ENCODE data around the gene CWC25.

The CWC25 gene

GRCh38 chr17:38777641-38778250, 47.4 kb downstream of the CWC25 start:
- TF ChIP-seq, protein P1, sequence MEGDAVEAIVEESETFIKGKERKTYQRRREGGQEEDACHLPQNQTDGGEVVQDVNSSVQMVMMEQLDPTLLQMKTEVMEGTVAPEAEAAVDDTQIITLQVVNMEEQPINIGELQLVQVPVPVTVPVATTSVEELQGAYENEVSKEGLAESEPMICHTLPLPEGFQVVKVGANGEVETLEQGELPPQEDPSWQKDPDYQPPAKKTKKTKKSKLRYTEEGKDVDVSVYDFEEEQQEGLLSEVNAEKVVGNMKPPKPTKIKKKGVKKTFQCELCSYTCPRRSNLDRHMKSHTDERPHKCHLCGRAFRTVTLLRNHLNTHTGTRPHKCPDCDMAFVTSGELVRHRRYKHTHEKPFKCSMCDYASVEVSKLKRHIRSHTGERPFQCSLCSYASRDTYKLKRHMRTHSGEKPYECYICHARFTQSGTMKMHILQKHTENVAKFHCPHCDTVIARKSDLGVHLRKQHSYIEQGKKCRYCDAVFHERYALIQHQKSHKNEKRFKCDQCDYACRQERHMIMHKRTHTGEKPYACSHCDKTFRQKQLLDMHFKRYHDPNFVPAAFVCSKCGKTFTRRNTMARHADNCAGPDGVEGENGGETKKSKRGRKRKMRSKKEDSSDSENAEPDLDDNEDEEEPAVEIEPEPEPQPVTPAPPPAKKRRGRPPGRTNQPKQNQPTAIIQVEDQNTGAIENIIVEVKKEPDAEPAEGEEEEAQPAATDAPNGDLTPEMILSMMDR (IDR thresholded peaks at IDR 0.05): no peak
- H3K27ac ChIP-seq: no peak overlapping the region
- H3K4me3 ChIP-seq: no peak overlapping the region
- no peak for DNase-seq (ENCODE audit: low spot score)

DNA sequence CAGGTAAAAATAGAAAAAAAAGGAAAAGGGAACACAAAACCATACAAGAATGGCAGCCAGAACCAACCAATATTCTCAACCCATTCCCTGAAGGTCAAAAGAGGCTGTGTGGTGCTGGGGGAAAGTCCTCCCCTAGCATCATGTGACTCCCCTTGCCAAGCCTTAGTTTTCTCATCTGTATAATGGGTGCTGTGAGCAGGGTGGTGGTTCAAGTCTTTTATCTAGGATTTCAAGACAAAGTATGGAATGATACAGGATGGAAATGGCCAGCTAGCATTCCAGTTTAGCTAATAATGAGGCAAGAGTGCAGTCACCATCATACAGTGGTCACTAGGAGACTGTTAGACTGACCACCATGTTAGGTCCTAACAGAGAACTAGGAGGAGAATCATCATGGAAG, 51.9 kb downstream of the CWC25 start:
- TF ChIP-seq, protein P1 (IDR thresholded peaks at IDR 0.05): no peak
- no peak overlapping the region for H3K4me3 ChIP-seq
- DNase-seq (ENCODE audit: low spot score): no peak
- no peak overlapping the region for H3K27ac ChIP-seq

DNA sequence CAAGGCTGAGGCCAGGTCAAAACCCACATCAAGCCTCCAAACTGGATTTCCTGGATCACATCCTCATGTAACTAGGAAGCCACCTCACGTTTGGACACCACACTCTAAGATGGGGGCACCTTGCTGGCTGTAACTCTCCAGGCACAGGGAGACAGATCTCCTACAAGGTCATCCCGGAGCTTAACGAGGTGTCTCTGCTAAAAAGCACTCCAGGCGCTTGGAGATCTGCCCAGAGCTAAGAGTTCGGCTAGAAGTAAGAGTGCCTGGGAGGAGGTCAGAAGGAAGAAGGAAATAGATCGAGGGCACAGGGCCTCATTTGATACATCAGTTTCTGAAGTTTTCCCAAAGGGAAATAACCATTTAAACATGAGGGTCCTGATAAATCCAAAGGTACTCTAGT, 56.7 kb downstream of the CWC25 start:
- H3K27ac ChIP-seq: no peak overlapping the region
- no peak for DNase-seq (ENCODE audit: low spot score)
- no peak overlapping the region for H3K4me3 ChIP-seq
- TF ChIP-seq, protein P1 (IDR thresholded peaks at IDR 0.05): no peak

- TF ChIP-seq, protein P1 (IDR thresholded peaks at IDR 0.05): no peak
- H3K4me3 ChIP-seq: no peak overlapping the region
- DNase-seq (ENCODE audit: low spot score): no peak
- no peak overlapping the region for H3K27ac ChIP-seq
Measured at GRCh38 chr17:38766341-38766740, 58.8 kb downstream of the CWC25 start.

GRCh38 chr17:38762231-38762630, 62.9 kb downstream of the CWC25 start:
- no peak overlapping the region for H3K27ac ChIP-seq
- no peak overlapping the region for H3K4me3 ChIP-seq
- TF ChIP-seq, protein P1 (IDR thresholded peaks at IDR 0.05): no peak
- DNase-seq (ENCODE audit: low spot score): no peak

DNA sequence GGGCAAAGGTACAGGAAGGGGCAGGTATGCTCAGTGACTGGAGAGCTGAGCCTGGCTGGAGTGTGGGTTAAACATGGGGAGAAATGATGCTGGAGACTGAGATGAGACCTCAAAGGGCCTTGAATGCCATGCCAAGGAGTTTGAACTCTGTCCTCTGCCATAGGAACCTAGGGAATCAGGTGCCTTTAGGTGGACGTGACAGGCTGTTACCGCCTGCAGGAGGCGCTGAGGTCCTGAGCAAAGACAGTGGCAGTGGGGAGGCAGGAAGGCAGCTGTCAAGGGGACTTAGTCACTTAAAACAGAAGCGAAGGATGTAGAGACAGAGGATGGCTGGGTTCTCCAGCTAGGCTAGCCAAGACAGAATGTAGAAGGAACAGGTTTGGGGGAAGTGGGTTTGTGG, 63.5 kb downstream of the CWC25 start:
- no peak overlapping the region for H3K4me3 ChIP-seq
- TF ChIP-seq, protein P1 (IDR thresholded peaks at IDR 0.05): no peak
- H3K27ac ChIP-seq: no peak overlapping the region
- DNase-seq (ENCODE audit: low spot score): no peak

GRCh38 chr17:38753071-38753506, 72.0 kb downstream of the CWC25 start:
- no peak for DNase-seq (ENCODE audit: low spot score)
- TF ChIP-seq, protein P1 (IDR thresholded peaks at IDR 0.05): no peak
- Histone ChIP-seq H3K27ac (peak overlapping the region; percentile 77 to 90), H3K4me3 (peak overlapping the region; percentile 84)

Measured in coronary artery (tissue), 2 donors.